GM12865 (cell line): ENCODE measurements around the gene ENPP7.

Experiments used
- DNase-seq: peaks from one replicate; pipeline ENCODE4 v3.0.0; 2010; ENCODE audit warnings: low read depth
- H3K4me3 ChIP-seq: 2 replicates; pipeline ENCODE4 v1.5.1; 2011; ENCODE audit warnings: mild to moderate bottlenecking, low read depth, low read length, control low read depth
- CTCF ChIP-seq: IDR thresholded peaks from 2 replicates; pipeline ENCODE4 v1.5.1; 2011; ENCODE audit warnings: low read length, control low read depth, low read depth, inconsistent platforms; ENCODE audit not compliant: insufficient read depth; ENCODE audit errors: missing control alignments

The ENPP7 gene

GRCh38 chr17:79721993-79722671 is 8.6 kb upstream of the ENPP7 start:
- DNase-seq = no peak
- H3K4me3 ChIP-seq = no peak overlapping the region
- peak; percentile 3 for TF ChIP-seq CTCF

- H3K4me3 ChIP-seq = no peak overlapping the region
- no peak for DNase-seq
- no peak for TF ChIP-seq CTCF
Observed at GRCh38 chr17:79722787-79723186, 8.0 kb upstream of the ENPP7 start.

GRCh38 chr17:79728169-79728907 is 2.4 kb upstream of the ENPP7 start:
- no peak overlapping the region for H3K4me3 ChIP-seq
- DNase-seq = peak; percentile 93
- no peak for TF ChIP-seq CTCF

GRCh38 chr17:79728908-79729471 is 1.8 kb upstream of the ENPP7 start:
- no peak for TF ChIP-seq CTCF
- DNase-seq = no peak
- no peak overlapping the region for H3K4me3 ChIP-seq

GRCh38 chr17:79729761-79730160 is 982 bp upstream of the ENPP7 start:
- no peak overlapping the region for H3K4me3 ChIP-seq
- DNase-seq = no peak
- TF ChIP-seq CTCF = no peak

GRCh38 chr17:79730437-79730768 is 340 bp upstream of the ENPP7 start:
- DNase-seq = no peak
- no peak for TF ChIP-seq CTCF
- H3K4me3 ChIP-seq = no peak overlapping the region

- TF ChIP-seq CTCF = no peak
- H3K4me3 ChIP-seq = peak overlapping the region; percentile 49
- peak; percentile 44 for DNase-seq
Observed at GRCh38 chr17:79732254-79732653, 1.5 kb downstream of the ENPP7 start.
